ENCODE measurements around the gene PROSER2.

- TF ChIP-seq EZH2 (IDR thresholded peaks at IDR 0.05; ENCODE audit: insufficient read depth, poor library complexity, severe bottlenecking), result no peak
- no peak for TF ChIP-seq EZH2phosphoT487 (IDR thresholded peaks at IDR 0.05; ENCODE audit: insufficient read depth, low read depth)
These were observed 4.1 kb upstream of the PROSER2 start for GRCh38 chr10:11819027-11819426.

Data from GM23248 (cell line).